HEK293T (cell line): ENCODE measurements around the gene COX6A2.

Experiments
- ELF4 ChIP-seq: fragments of 450-650 bp; IDR thresholded peaks from 2 replicates; pipeline ENCODE4 v1.6.1; 2017; ENCODE audit warnings: antibody characterized with exemption
- LEF1 ChIP-seq: fragments of 450-650 bp; IDR thresholded peaks from 2 replicates; pipeline ENCODE4 v1.6.1; 2017; ENCODE audit warnings: mild to moderate bottlenecking, borderline replicate concordance
- SP1 ChIP-seq: fragments of 450-650 bp; IDR thresholded peaks from 2 replicates; pipeline ENCODE4 v1.6.1; 2017
- SUZ12 ChIP-seq: fragments of 450-650 bp; IDR thresholded peaks from 2 replicates; pipeline ENCODE4 v1.6.1; 2016; ENCODE audit warnings: mild to moderate bottlenecking
- ZNF384 ChIP-seq: fragments of 450-650 bp; IDR thresholded peaks from 2 replicates; pipeline ENCODE4 v1.6.1; 2016

DNA sequence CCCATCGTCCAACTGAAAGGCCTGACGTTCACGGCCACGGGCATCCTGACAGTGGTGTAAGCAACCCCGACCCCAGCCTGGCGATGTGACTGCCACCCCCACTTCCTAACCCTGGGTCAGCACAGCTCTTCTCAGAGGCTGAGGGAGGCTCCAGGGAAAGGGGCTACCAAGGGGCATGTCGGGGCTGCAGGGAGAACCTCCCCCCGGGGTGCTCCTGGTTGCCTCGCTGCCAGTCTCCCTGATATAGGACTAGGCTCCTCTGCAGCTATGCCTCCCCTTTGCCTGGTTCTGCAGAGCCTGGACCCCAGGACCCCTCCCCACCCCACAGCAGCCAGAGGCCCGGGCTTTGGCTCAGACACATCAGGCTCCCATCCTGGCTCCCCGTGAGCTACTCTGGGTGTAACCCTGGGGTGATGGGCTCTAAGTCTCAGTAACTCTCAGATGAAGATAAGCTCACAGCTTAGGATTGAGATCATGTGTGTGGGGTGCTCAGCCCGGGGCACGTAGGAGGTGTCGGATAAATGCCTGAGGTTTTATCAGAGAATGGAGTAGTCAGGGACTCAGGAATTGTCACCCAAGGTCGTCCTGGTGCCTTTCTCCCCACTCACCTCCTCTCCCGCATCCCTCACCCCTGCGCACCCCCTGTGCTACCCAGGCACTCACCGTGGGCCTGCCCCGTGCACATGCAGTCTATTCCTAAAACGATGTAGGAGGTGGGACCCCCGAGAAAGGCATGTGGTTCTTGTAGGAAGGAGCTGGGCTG lies 24.4 kb downstream of the COX6A2 start:
- no peak for TF ChIP-seq ELF4
- no peak for TF ChIP-seq LEF1
- TF ChIP-seq SP1 = no peak
- no peak for TF ChIP-seq ZNF384
- TF ChIP-seq SUZ12 = no peak
